Esophagus muscularis mucosa (tissue), 4 donors: ENCODE data around the gene FOXC2. TPM values are rescaled to one million over a fixed set of nuclear protein-coding genes. Genes with fewer than 3 reads are reported as not detected.
A peak's percentile ranks its signal among the peaks of the same experiment; 100 is the strongest.

Experiments
- DNase-seq: peaks from one replicate; pipeline ENCODE4 v3.0.0-alpha.2; 2017; ENCODE audit errors: extremely low spot score
- H3K27ac ChIP-seq, 4 donors: fragments of 200-600 bp; sonication (generic); replicated peaks in 1 of 4; 1 replicate in 3 of 4; 2 replicates in 1 of 4; pipeline ENCODE4 v1.5.1; 2016 to 2019; ENCODE audit warnings: mild to moderate bottlenecking in 1 of 4
- H3K27me3 ChIP-seq, 4 donors: fragments of 200-600 bp; sonication (generic); one replicate each; pipeline versions ENCODE4 v1.5.1 to v1.6.0; 2016 to 2019
- H3K36me3 ChIP-seq, 4 donors: fragments of 200-600 bp; sonication (generic); one replicate each; pipeline ENCODE4 v1.5.1; 2016 to 2019
- H3K4me1 ChIP-seq, 4 donors: fragments of 200-600 bp; sonication (generic); one replicate each; pipeline ENCODE4 v1.5.1; 2016 to 2019
- H3K4me3 ChIP-seq, 4 donors: fragments of 200-600 bp; sonication (generic); 1 replicate in 2 of 4; 2 replicates in 2 of 4; pipeline ENCODE4 v1.5.1; 2016 to 2019; ENCODE audit warnings: mild to moderate bottlenecking in 4 of 4, moderate library complexity in 1 of 4
- H3K9me3 ChIP-seq, 4 donors: fragments of 200-600 bp; sonication (generic); 1 replicate in 3 of 4; 2 replicates in 1 of 4; pipeline ENCODE4 v1.5.1; 2016 to 2019
- CTCF ChIP-seq, 3 experiments: fragments of 200-600 bp in 2 of 3; fragments of 450-650 bp in 1 of 3; sonication (generic) in 2 of 3; IDR thresholded peaks; one replicate each; pipeline ENCODE4 v1.5.1; 2017 to 2019; ENCODE audit warnings: antibody characterized with exemption in 3 of 3, mild to moderate bottlenecking in 2 of 3, moderate library complexity in 1 of 3
- EP300 ChIP-seq: sonication (generic); formaldehyde crosslinking; IDR thresholded peaks from one replicate; pipeline ENCODE4 v1.6.1; 2017; ENCODE audit warnings: antibody characterized with exemption
- POLR2A ChIP-seq: fragments of 450-650 bp; IDR thresholded peaks from one replicate; pipeline ENCODE4 v1.6.1; 2017; ENCODE audit warnings: antibody characterized with exemption, moderate library complexity, mild to moderate bottlenecking, low read depth
- POLR2AphosphoS5 ChIP-seq, 2 donors: sonication (generic); formaldehyde crosslinking; IDR thresholded peaks; one replicate each; pipeline ENCODE4 v1.6.1; 2017; ENCODE audit warnings: antibody characterized with exemption in 2 of 2
- WGBS: methylation state at CpG from one replicate; pipeline ENCODE4 v1.1.5; 2018; 5-methylcytosine and 5-hydroxymethylcytosine counted together
- intact Hi-C: fragments of 100-400 bp; cut with DNase I; formaldehyde crosslinking; loops from one replicate; pipeline ENCODE4 v1.15.1; 2023
- total RNA-seq, 4 donors: library from RNA; depleted of rRNA; stranded (reverse); fragments of >200 nt; gene quantifications; one replicate each; pipeline versions ENCODE4 v1.1.0 to v1.2.1, GENCODE V29; 2016

Gene FOXC2
- total RNA-seq, 4 donors from 2014 or later: 0.71 to 1.7 (median 1.1) TPM

- Histone ChIP-seq H3K9me3 (no peaks in the 10 kb centered on the region), H3K4me1 (peaks cover 5 to 35% (median 31%) of the 10 kb centered on the region in 4 donors), H3K27ac (no peak overlapping the region), H3K36me3 (no peaks in the 10 kb centered on the region), H3K27me3 (peaks cover 0 to 90% (median 33%) of the 10 kb centered on the region in 4 donors), H3K4me3 (no peak overlapping the region)
- 86% methylated on average over 6 of the region's 6 CpGs for WGBS
- TF ChIP-seq POLR2AphosphoS5 (IDR thresholded peaks at IDR 0.05) (no peak), EP300 (no peak), CTCF (IDR thresholded peaks at IDR 0.05) (no peak), POLR2A (no peak)
- no peak for DNase-seq
- intact Hi-C loops: no loop called here
Measured at GRCh38 chr16:86562356-86562755, 4.3 kb upstream of the FOXC2 start.

- Histone ChIP-seq H3K36me3 (no peaks in the 10 kb centered on the region), H3K9me3 (no peaks in the 10 kb centered on the region), H3K4me3 (peak overlapping the region; percentile 6 to 36 (median 12)), H3K4me1 (peaks cover 5 to 47% (median 33%) of the 10 kb centered on the region in 4 donors), H3K27me3 (peaks cover 0 to 95% (median 41%) of the 10 kb centered on the region in 4 donors), H3K27ac (no peak overlapping the region)
- intact Hi-C loops: loop anchor here (2.0 kb wide), 2 partner anchors 499 to 715 kb away; no protein-coding TSS in a partner anchor
- DNase-seq: peak; percentile 97
- TF ChIP-seq CTCF (IDR thresholded peaks at IDR 0.05) (peak in 2 of 3 experiments; percentile 100), POLR2AphosphoS5 (IDR thresholded peaks at IDR 0.05) (peak in 1 of 2 donors; percentile 54), POLR2A (no peak)
- 2% methylated on average over 41 of the region's 41 CpGs for WGBS
Measured at GRCh38 chr16:86563469-86564345, 2.9 kb upstream of the FOXC2 start.

- no peaks in the 10 kb centered on the region for H3K9me3 ChIP-seq
- DNase-seq: no peak
- H3K4me3 ChIP-seq: no peak overlapping the region
- H3K27ac ChIP-seq: no peak overlapping the region
- WGBS: 61% methylated on average over 16 of the region's 16 CpGs
- no peaks in the 10 kb centered on the region for H3K36me3 ChIP-seq
- H3K27me3 ChIP-seq: peaks cover 0 to 95% (median 50%) of the 10 kb centered on the region in 4 donors
- no peak for TF ChIP-seq POLR2A
- no peak for TF ChIP-seq CTCF (IDR thresholded peaks at IDR 0.05)
- TF ChIP-seq POLR2AphosphoS5 (IDR thresholded peaks at IDR 0.05): no peak
- TF ChIP-seq EP300: no peak
- peaks cover 5 to 47% (median 33%) of the 10 kb centered on the region in 4 donors for H3K4me1 ChIP-seq
- intact Hi-C loops: loop anchor here (2.0 kb wide), 2 partner anchors 498 to 714 kb away; no protein-coding TSS in a partner anchor
Measured at GRCh38 chr16:86565181-86565631, 1.4 kb upstream of the FOXC2 start.

GRCh38 chr16:86565644-86566511 is 751 bp upstream of the FOXC2 start:
- Histone ChIP-seq H3K36me3 (no peaks in the 10 kb centered on the region), H3K27ac (no peak overlapping the region), H3K4me1 (peaks cover 5 to 47% (median 33%) of the 10 kb centered on the region in 4 donors), H3K27me3 (peaks cover 0 to 95% (median 52%) of the 10 kb centered on the region in 4 donors), H3K4me3 (peak overlapping the region in 2 of 4 donors; percentile 44 to 48), H3K9me3 (no peaks in the 10 kb centered on the region)
- intact Hi-C loops: loop anchor here (2.0 kb wide), 2 partner anchors 497 to 713 kb away; no protein-coding TSS in a partner anchor
- no peak for TF ChIP-seq CTCF (IDR thresholded peaks at IDR 0.05)
- TF ChIP-seq POLR2AphosphoS5 (IDR thresholded peaks at IDR 0.05): no peak
- no peak for TF ChIP-seq EP300
- TF ChIP-seq POLR2A: no peak
- 11% methylated on average over 30 of the region's 53 CpGs for WGBS
- no peak for DNase-seq
